Stromal cell of bone marrow (primary cell): ENCODE results near the gene GKAP1.
"Not testable (repeated sequence)": the region's sequence is repeated elsewhere in the genome, so short reads cannot be mapped to it uniquely, and the experiment has no call there.

Experiments used
- DNase-seq: peaks from one replicate; pipeline ENCODE4 v3.0.0-alpha.2; 2012; ENCODE audit warnings: low read depth

Gene GKAP1

GRCh38 chr9:83817356-83818278, at the start of gene GKAP1:
TSS of gene GKAP1 (minus strand) at chr9:83817769. CDS start at chr9:83806517, 11,252 bp downstream.
- not testable (repeated sequence) for DNase-seq

GRCh38 chr9:83849895-83850294, 32.3 kb upstream of the GKAP1 start:
- DNase-seq = not testable (repeated sequence)

GRCh38 chr9:83837070-83837643, 19.6 kb upstream of the GKAP1 start:
- DNase-seq = not testable (repeated sequence)

GRCh38 chr9:83830426-83831071, 13.0 kb upstream of the GKAP1 start:
- DNase-seq = not testable (repeated sequence)

- not testable (repeated sequence) for DNase-seq
Observed at GRCh38 chr9:83824986-83825623, 7.5 kb upstream of the GKAP1 start.

- not testable (repeated sequence) for DNase-seq
Observed at GRCh38 chr9:83817011-83817355, 586 bp downstream of the GKAP1 start.

GRCh38 chr9:83815120-83815519, 2.4 kb downstream of the GKAP1 start:
- DNase-seq = not testable (repeated sequence)

GRCh38 chr9:83809213-83809612, 8.4 kb downstream of the GKAP1 start:
- DNase-seq = not testable (repeated sequence)

- not testable (repeated sequence) for DNase-seq
Observed at GRCh38 chr9:83804454-83804853, 13.1 kb downstream of the GKAP1 start.

- DNase-seq = not testable (repeated sequence)
Observed at GRCh38 chr9:83803941-83804340, 13.6 kb downstream of the GKAP1 start.

- DNase-seq = no peak
Observed at GRCh38 chr9:83800236-83801033, 17.1 kb downstream of the GKAP1 start.

- DNase-seq = no peak
Observed at GRCh38 chr9:83794051-83794450, 23.5 kb downstream of the GKAP1 start.

- DNase-seq = no peak
Observed at GRCh38 chr9:83792746-83793145, 24.8 kb downstream of the GKAP1 start.

GRCh38 chr9:83778164-83778563, 39.4 kb downstream of the GKAP1 start:
- DNase-seq = no peak

- DNase-seq = no peak
Observed at GRCh38 chr9:83775932-83776331, 41.6 kb downstream of the GKAP1 start.

- DNase-seq = no peak
Observed at GRCh38 chr9:83772860-83773259, 44.7 kb downstream of the GKAP1 start.

- DNase-seq = no peak
Observed at GRCh38 chr9:83765376-83765775, 52.2 kb downstream of the GKAP1 start.

GRCh38 chr9:83754383-83754977, 63.1 kb downstream of the GKAP1 start:
- DNase-seq = no peak

GRCh38 chr9:83749706-83750105, 67.9 kb downstream of the GKAP1 start:
- DNase-seq = no peak

- DNase-seq = no peak
Observed at GRCh38 chr9:83744206-83744605, 73.4 kb downstream of the GKAP1 start.

- DNase-seq = no peak
Observed at GRCh38 chr9:83733739-83734138, 83.8 kb downstream of the GKAP1 start.
